Measurements from ENCODE around the gene FAM120AOS.

GRCh38 chr9:93467062-93467416, 13.7 kb upstream of the FAM120AOS start:
- TF ChIP-seq POLR2A (IDR thresholded peaks at IDR 0.05): no peak
- no peak for TF ChIP-seq CTCF (IDR thresholded peaks at IDR 0.05)
